Activated CD4-positive, alpha-beta memory T cell treated with anti-CD3 and anti-CD28 coated beads for 36 hours (primary cell): ENCODE measurements around the gene GRID2. TPM values are rescaled to one million over a fixed set of nuclear protein-coding genes. Genes with fewer than 3 reads are reported as not detected.

Experiments
- CTCF ChIA-PET: fragments of 350-600 bp; sonication (Branson Sonifier 250); formaldehyde crosslinking; loops from one replicate; lab custom pipeline; 2021; ENCODE audit warnings: antibody characterized with exemption, inconsistent platforms; lab: Charles Lee
- POLR2A ChIA-PET: fragments of 350-600 bp; sonication (Branson Sonifier 250); formaldehyde crosslinking; loops from one replicate; lab custom pipeline; 2021; ENCODE audit warnings: antibody characterized with exemption; lab: Charles Lee
- DNase-seq: peaks from one replicate; pipeline ENCODE4 v3.0.0-alpha.2; 2020
- H3K27ac Mint-ChIP-seq: one replicate; pipeline ENCODE4 v1.8.0; 2021; ENCODE audit warnings: mixed read lengths
- H3K27me3 Mint-ChIP-seq: one replicate; pipeline ENCODE4 v1.8.0; 2021; ENCODE audit warnings: mixed read lengths
- H3K36me3 Mint-ChIP-seq: one replicate; pipeline ENCODE4 v1.8.0; 2021; ENCODE audit warnings: mixed read lengths
- H3K4me1 Mint-ChIP-seq: one replicate; pipeline ENCODE4 v1.8.0; 2021; ENCODE audit warnings: low read depth, mixed read lengths
- H3K4me3 Mint-ChIP-seq: one replicate; pipeline ENCODE4 v1.8.0; 2021; ENCODE audit warnings: mild to moderate bottlenecking, mixed read lengths
- H3K9me3 Mint-ChIP-seq: one replicate; pipeline ENCODE4 v1.8.0; 2021; ENCODE audit warnings: mixed read lengths
- intact Hi-C: fragments of 100-400 bp; cut with micrococcal nuclease; formaldehyde crosslinking; loops from one replicate; pipeline ENCODE4 v1.15.1; 2023
- total RNA-seq, 2 experiments: library from RNA; stranded (reverse); gene quantifications; one replicate each; pipeline ENCODE4 v1.2.3, GENCODE V29; 2021

Gene GRID2
- total RNA-seq, 2 experiments from 2014 or later: not detected

- Mint-ChIP-seq H3K27me3 (no peaks in the 10 kb centered on the region), H3K4me1 (no peaks in the 10 kb centered on the region), H3K27ac (no peak overlapping the region), H3K36me3 (no peaks in the 10 kb centered on the region), H3K9me3 (no peaks in the 10 kb centered on the region), H3K4me3 (no peak overlapping the region)
- DNase-seq: no peak
- intact Hi-C loops: no loop called here
- POLR2A ChIA-PET: no interaction called here
- CTCF ChIA-PET: no interaction called here
Observed at GRCh38 chr4:93731456-93731855, 1427.7 kb downstream of the GRID2 start.

DNA sequence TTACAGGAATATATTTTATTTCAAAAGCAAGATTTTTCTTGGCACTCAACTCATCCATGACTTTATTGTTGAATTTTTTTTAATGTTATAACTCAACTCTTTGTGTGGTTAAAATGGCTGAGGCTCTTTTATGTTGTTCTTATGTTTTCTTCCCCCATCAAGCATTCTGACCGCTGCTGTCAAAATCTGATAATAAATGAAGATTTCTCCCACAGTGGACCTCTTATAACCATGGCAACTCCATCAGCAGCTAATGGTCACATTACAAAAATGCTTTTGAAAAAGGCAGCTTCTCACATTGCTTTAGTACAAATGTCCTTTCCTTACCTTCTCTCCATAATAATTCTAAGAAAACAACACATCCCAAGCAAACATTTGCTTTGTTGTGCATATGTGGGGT, 1428.7 kb downstream of the GRID2 start:
- intact Hi-C loops: no loop called here
- Mint-ChIP-seq H3K27me3 (no peaks in the 10 kb centered on the region), H3K36me3 (no peaks in the 10 kb centered on the region), H3K4me1 (no peaks in the 10 kb centered on the region), H3K27ac (no peak overlapping the region), H3K4me3 (no peak overlapping the region), H3K9me3 (no peaks in the 10 kb centered on the region)
- POLR2A ChIA-PET: no interaction called here
- CTCF ChIA-PET: no interaction called here
- no peak for DNase-seq

- no peaks in the 10 kb centered on the region for H3K27me3 Mint-ChIP-seq
- H3K36me3 Mint-ChIP-seq: no peaks in the 10 kb centered on the region
- POLR2A ChIA-PET: no interaction called here
- DNase-seq: no peak
- intact Hi-C loops: no loop called here
- no peaks in the 10 kb centered on the region for H3K9me3 Mint-ChIP-seq
- no peaks in the 10 kb centered on the region for H3K4me1 Mint-ChIP-seq
- H3K4me3 Mint-ChIP-seq: no peak overlapping the region
- H3K27ac Mint-ChIP-seq: no peak overlapping the region
- CTCF ChIA-PET: no interaction called here
Observed at GRCh38 chr4:93740890-93741289, 1437.1 kb downstream of the GRID2 start.

DNA sequence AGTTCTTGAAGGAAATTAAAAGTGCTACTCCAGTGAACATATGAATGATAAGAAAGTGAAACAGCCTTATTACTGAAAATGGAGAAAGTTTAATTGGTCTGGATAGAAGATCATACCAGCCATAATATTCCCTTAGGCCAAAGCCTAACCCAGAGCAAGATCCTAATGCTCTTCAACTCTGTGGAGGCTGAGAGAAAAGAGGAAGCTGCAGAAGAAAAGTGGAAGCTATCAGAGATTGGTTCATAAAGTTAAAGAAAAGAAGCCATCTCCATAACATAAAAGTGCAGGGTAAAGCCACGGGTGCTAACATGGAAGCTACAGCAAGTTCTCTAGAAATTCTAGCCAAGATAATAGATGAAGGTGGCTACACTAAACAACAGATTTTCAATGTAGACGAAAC, 1439.3 kb downstream of the GRID2 start:
- Mint-ChIP-seq H3K36me3 (no peaks in the 10 kb centered on the region), H3K9me3 (no peaks in the 10 kb centered on the region), H3K4me3 (no peak overlapping the region), H3K27ac (no peak overlapping the region), H3K4me1 (no peaks in the 10 kb centered on the region), H3K27me3 (no peaks in the 10 kb centered on the region)
- ChIA-PET CTCF (no interaction called here), POLR2A (no interaction called here)
- intact Hi-C loops: no loop called here
- DNase-seq: no peak

- H3K4me1 Mint-ChIP-seq: no peaks in the 10 kb centered on the region
- no peaks in the 10 kb centered on the region for H3K9me3 Mint-ChIP-seq
- intact Hi-C loops: no loop called here
- ChIA-PET CTCF (no interaction called here), POLR2A (no interaction called here)
- no peak overlapping the region for H3K27ac Mint-ChIP-seq
- DNase-seq: no peak
- H3K36me3 Mint-ChIP-seq: no peaks in the 10 kb centered on the region
- H3K27me3 Mint-ChIP-seq: no peaks in the 10 kb centered on the region
- H3K4me3 Mint-ChIP-seq: no peak overlapping the region
Observed at GRCh38 chr4:93743635-93744034, 1439.9 kb downstream of the GRID2 start.

DNA sequence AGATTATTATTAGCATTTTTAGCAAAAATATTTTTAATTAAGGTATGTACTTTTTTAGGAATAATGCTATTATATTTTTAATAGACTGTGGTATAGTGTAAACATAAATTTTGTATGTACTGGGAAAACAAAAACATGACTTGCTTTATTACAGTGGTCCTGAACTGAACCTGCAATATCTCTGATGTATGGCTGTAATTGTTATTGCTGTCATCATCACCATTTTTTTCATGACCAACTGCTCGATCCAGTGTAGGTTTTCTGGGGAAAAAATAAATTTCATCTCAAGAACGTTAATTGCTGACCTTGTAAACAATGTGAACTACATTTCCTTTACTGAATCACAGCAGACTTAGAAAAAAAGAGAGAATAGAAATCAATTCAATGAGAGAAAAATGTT, 1441.2 kb downstream of the GRID2 start:
- CTCF ChIA-PET: no interaction called here
- no peak for DNase-seq

DNA sequence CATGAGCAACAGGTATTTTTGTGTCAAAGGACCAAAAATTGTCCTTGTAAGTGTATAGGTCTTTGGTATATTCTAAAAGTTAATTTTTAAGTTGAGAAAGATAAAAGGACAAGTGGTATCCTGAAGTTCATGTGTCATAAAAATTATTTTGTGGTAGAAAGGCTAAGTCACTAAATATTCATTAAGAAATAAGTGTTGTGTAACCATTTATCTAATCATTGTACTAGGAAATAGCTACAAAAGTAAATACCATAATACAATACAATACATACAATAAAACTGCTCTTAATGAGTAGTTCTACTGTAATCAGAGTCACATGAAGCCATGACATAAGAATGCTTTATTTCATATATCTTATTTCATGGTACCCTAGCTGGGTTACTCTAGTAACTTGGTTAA, 1442.3 kb downstream of the GRID2 start:
- no peaks in the 10 kb centered on the region for H3K36me3 Mint-ChIP-seq
- intact Hi-C loops: no loop called here
- no peak for DNase-seq
- ChIA-PET CTCF (no interaction called here), POLR2A (no interaction called here)
- H3K4me3 Mint-ChIP-seq: no peak overlapping the region
- H3K9me3 Mint-ChIP-seq: no peaks in the 10 kb centered on the region
- no peaks in the 10 kb centered on the region for H3K27me3 Mint-ChIP-seq
- no peaks in the 10 kb centered on the region for H3K4me1 Mint-ChIP-seq
- no peak overlapping the region for H3K27ac Mint-ChIP-seq

More for the DNA sequence above, 1441.2 kb downstream of the GRID2 start:
- Mint-ChIP-seq H3K27me3 (no peaks in the 10 kb centered on the region), H3K4me1 (no peaks in the 10 kb centered on the region), H3K9me3 (no peaks in the 10 kb centered on the region), H3K4me3 (no peak overlapping the region), H3K27ac (no peak overlapping the region), H3K36me3 (no peaks in the 10 kb centered on the region)
- POLR2A ChIA-PET: no interaction called here
- intact Hi-C loops: no loop called here

DNA sequence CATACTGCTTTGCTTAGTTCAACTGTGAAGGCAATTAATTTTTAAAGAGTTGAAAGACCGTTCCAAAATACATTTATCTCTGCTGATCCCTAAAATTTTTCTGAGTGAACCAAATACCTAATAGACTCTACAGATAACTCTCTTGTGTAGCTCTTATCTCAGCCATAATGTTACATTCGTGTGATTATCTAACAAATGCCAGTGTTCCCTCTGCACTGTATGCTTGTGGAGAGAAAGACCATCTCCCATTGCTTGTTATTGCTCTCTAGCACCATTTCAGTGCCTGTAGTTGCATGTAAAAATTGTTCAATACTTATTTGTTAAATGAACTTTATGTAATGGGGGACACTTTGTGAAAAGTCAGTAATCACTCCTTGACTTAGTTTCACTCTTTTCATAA, 1443.5 kb downstream of the GRID2 start:
- Mint-ChIP-seq H3K27me3 (no peaks in the 10 kb centered on the region), H3K27ac (no peak overlapping the region), H3K9me3 (no peaks in the 10 kb centered on the region), H3K4me1 (no peaks in the 10 kb centered on the region), H3K4me3 (no peak overlapping the region), H3K36me3 (no peaks in the 10 kb centered on the region)
- intact Hi-C loops: no loop called here
- POLR2A ChIA-PET: no interaction called here
- DNase-seq: no peak
- CTCF ChIA-PET: no interaction called here

- Mint-ChIP-seq H3K27ac (no peak overlapping the region), H3K27me3 (no peaks in the 10 kb centered on the region), H3K9me3 (no peaks in the 10 kb centered on the region), H3K36me3 (no peaks in the 10 kb centered on the region), H3K4me3 (no peak overlapping the region), H3K4me1 (no peaks in the 10 kb centered on the region)
- intact Hi-C loops: no loop called here
- CTCF ChIA-PET: no interaction called here
- POLR2A ChIA-PET: no interaction called here
- no peak for DNase-seq
Observed at GRCh38 chr4:93748373-93749291, 1444.9 kb downstream of the GRID2 start.

DNA sequence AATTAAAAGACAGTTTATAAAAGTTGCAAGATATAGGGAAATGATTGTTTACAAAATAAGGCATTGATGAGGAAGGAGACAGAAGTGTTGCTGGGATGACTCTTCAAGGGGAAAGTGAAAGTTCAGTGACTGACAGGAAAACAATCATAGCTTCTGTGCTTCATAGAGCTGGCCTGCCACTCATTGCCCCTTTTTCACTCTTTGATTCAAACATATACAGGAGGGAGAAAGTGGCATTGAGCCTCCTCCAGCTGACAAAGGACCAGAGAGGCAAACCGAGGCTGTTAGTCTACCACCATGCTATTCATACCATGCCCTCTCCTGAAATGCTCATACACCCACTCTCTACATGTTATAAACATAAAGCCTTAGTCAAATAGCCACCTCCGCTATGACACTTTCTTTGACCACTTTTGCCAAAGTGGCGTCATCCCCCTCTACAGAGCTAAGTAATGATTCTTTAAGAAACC, 1445.6 kb downstream of the GRID2 start:
- intact Hi-C loops: no loop called here
- Mint-ChIP-seq H3K4me3 (no peak overlapping the region), H3K27ac (no peak overlapping the region), H3K36me3 (no peaks in the 10 kb centered on the region), H3K4me1 (no peaks in the 10 kb centered on the region), H3K9me3 (no peaks in the 10 kb centered on the region), H3K27me3 (no peaks in the 10 kb centered on the region)
- CTCF ChIA-PET: no interaction called here
- DNase-seq: no peak
- POLR2A ChIA-PET: no interaction called here

DNA sequence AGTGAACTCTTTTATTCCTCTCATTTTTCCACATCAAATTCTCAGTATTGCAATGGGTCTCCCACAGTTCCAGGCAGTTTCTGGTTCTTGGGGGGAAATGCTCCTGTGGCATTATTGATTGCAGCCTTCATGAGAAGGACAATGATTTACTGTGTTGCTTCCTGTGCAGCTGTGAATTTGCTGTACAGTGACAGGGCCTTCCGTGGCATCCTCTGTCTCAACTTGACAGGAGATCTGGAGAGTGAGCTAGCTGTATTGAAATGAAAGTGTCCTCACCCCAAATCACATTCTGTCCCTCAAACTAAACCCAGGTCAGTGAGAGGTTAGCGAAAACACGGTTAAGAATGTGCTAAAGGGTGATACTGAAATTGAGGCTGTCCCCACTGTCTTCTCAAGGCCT, 1447.6 kb downstream of the GRID2 start:
- no peaks in the 10 kb centered on the region for H3K36me3 Mint-ChIP-seq
- intact Hi-C loops: no loop called here
- H3K9me3 Mint-ChIP-seq: no peaks in the 10 kb centered on the region
- H3K4me1 Mint-ChIP-seq: no peaks in the 10 kb centered on the region
- DNase-seq: no peak
- CTCF ChIA-PET: no interaction called here
- no peak overlapping the region for H3K27ac Mint-ChIP-seq
- no peak overlapping the region for H3K4me3 Mint-ChIP-seq
- POLR2A ChIA-PET: no interaction called here
- peaks cover 3% of the 10 kb centered on the region for H3K27me3 Mint-ChIP-seq

DNA sequence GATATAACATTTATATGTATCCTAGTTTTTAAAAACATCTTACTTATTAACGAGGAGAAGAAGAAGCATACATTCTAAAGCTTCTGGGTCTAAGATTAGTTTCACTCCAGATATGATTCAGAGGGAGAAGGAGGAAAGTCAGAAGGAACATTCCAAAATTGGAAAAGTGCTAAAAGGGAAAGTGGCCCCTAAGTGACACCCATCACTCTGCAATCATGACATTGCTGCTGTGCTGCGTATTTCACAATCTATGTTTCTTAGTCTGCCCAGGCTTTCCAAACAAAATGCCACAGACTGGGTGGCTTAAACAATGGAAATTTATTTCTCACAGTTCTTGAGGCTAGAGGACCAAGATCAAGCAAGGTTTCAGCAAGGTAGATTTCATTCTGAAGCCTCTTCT, 1452.3 kb downstream of the GRID2 start:
- no peaks in the 10 kb centered on the region for H3K4me1 Mint-ChIP-seq
- intact Hi-C loops: no loop called here
- ChIA-PET POLR2A (no interaction called here), CTCF (no interaction called here)
- no peaks in the 10 kb centered on the region for H3K36me3 Mint-ChIP-seq
- no peaks in the 10 kb centered on the region for H3K9me3 Mint-ChIP-seq
- no peak overlapping the region for H3K27ac Mint-ChIP-seq
- DNase-seq: no peak
- H3K27me3 Mint-ChIP-seq: peaks cover 5% of the 10 kb centered on the region
- H3K4me3 Mint-ChIP-seq: no peak overlapping the region

DNA sequence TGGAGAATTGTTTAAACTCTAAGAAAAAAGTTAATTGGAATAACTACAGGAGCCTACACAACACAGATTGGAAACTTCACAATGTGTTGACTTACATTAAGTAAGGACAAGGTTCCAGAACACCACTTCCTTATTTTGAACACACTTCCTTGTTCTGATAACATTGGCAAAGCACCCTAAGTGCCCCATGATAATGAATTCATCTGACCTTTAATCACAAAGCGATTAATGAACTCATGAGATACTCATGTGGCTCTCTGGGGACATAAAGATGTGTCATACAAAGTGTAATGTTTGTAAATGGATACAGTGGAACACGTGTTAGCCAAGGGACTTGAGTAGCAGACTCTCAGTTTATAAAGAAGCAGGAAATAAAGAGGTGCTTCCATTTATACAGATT, 1455.7 kb downstream of the GRID2 start:
- no peak for DNase-seq

More for the DNA sequence above, 1455.7 kb downstream of the GRID2 start:
- H3K36me3 Mint-ChIP-seq: no peaks in the 10 kb centered on the region
- ChIA-PET CTCF (no interaction called here), POLR2A (no interaction called here)
- no peaks in the 10 kb centered on the region for H3K4me1 Mint-ChIP-seq
- H3K27ac Mint-ChIP-seq: no peak overlapping the region
- H3K4me3 Mint-ChIP-seq: no peak overlapping the region
- no peaks in the 10 kb centered on the region for H3K9me3 Mint-ChIP-seq
- intact Hi-C loops: no loop called here
- H3K27me3 Mint-ChIP-seq: peaks cover 5% of the 10 kb centered on the region
